ENCODE data around the gene NKAIN4.

- TF ChIP-seq, protein P1, sequence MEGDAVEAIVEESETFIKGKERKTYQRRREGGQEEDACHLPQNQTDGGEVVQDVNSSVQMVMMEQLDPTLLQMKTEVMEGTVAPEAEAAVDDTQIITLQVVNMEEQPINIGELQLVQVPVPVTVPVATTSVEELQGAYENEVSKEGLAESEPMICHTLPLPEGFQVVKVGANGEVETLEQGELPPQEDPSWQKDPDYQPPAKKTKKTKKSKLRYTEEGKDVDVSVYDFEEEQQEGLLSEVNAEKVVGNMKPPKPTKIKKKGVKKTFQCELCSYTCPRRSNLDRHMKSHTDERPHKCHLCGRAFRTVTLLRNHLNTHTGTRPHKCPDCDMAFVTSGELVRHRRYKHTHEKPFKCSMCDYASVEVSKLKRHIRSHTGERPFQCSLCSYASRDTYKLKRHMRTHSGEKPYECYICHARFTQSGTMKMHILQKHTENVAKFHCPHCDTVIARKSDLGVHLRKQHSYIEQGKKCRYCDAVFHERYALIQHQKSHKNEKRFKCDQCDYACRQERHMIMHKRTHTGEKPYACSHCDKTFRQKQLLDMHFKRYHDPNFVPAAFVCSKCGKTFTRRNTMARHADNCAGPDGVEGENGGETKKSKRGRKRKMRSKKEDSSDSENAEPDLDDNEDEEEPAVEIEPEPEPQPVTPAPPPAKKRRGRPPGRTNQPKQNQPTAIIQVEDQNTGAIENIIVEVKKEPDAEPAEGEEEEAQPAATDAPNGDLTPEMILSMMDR (conservative IDR thresholded peaks at IDR 0.05): no peak
- TF ChIP-seq ZFX (IDR thresholded peaks at IDR 0.05): no peak
These were observed 4.4 kb downstream of the NKAIN4 start for GRCh38 chr20:63249891-63250290.

Measured in C4-2B (cell line).